IMR-90 (cell line): ENCODE measurements around the gene SLC23A2. TPM values are rescaled to one million over a fixed set of nuclear protein-coding genes. Genes with fewer than 3 reads are reported as not detected.
"Not testable (repeated sequence)": the region's sequence is repeated elsewhere in the genome, so short reads cannot be mapped to it uniquely, and the experiment has no call there.

Experiments
- ATAC-seq: fragments of 200-7000 bp; cut with Tn5 transposase; 2 replicates; pipeline ENCODE4 v1.9.1; 2020; ENCODE audit warnings: low read depth, mild to moderate bottlenecking, moderate library complexity
- BruUV-seq: library from RNA; stranded (reverse); fragments of 400-500 nt; replicated peaks from 2 replicates; lab custom pipeline; 2021; lab: Mats Ljungman, UMichigan
- CTCF ChIA-PET: fragments of 300-600 bp; formaldehyde crosslinking; extraction: SDS; loops from one replicate; lab custom pipeline; 2021; ENCODE audit warnings: antibody characterized with exemption; lab: Yijun Ruan, JAX
- POLR2A ChIA-PET: fragments of 300-600 bp; sonication (Branson Sonifier 250); formaldehyde crosslinking; loops from one replicate; lab custom pipeline; 2022; ENCODE audit warnings: antibody characterized with exemption; ENCODE audit not compliant: unreplicated experiment; lab: Charles Lee
- DNase-seq: peaks from one replicate; pipeline ENCODE4 v3.0.0; 2013
- H2AFZ ChIP-seq: replicated peaks from 2 replicates; pipeline ENCODE3; 2013; ENCODE audit warnings: low read length, mild to moderate bottlenecking; ENCODE audit not compliant: poor library complexity
- H2AK5ac ChIP-seq: 2 replicates; pipeline ENCODE4 v1.6.1; 2013; ENCODE audit warnings: low read depth, low read length, inconsistent platforms
- H2AK9ac ChIP-seq: replicated peaks from 2 replicates; pipeline ENCODE3; 2013; ENCODE audit warnings: mild to moderate bottlenecking, low read depth, low read length, moderate library complexity; ENCODE audit not compliant: poor library complexity
- H2BK120ac ChIP-seq: 2 replicates; pipeline ENCODE4 v1.6.1; 2013; ENCODE audit warnings: low read depth, low read length, inconsistent platforms
- H2BK15ac ChIP-seq: 3 replicates; pipeline ENCODE4 v1.6.1; 2013; ENCODE audit warnings: low read depth, low read length, inconsistent platforms
- H2BK20ac ChIP-seq: 2 replicates; pipeline ENCODE4 v1.6.1; 2013; ENCODE audit warnings: low read depth, mild to moderate bottlenecking, inconsistent platforms, low read length, moderate library complexity
- H2BK5ac ChIP-seq: 2 replicates; pipeline ENCODE4 v1.6.1; 2013; ENCODE audit warnings: mild to moderate bottlenecking, low read depth, low read length, inconsistent platforms; ENCODE audit not compliant: poor library complexity, severe bottlenecking
- H3K14ac ChIP-seq: replicated peaks from 2 replicates; pipeline ENCODE4 v1.6.1; 2013; ENCODE audit warnings: low read depth, low read length, inconsistent platforms
- H3K18ac ChIP-seq: 2 replicates; pipeline ENCODE4 v1.6.1; 2013; ENCODE audit warnings: low read depth, low read length, control low read depth
- H3K23ac ChIP-seq: 2 replicates; pipeline ENCODE4 v1.6.1; 2013; ENCODE audit warnings: low read depth, low read length, inconsistent platforms
- H3K27ac ChIP-seq: 2 replicates; pipeline ENCODE4 v1.5.1; 2013; ENCODE audit warnings: mild to moderate bottlenecking, control low read depth, low read length; ENCODE audit not compliant: insufficient read depth
- H3K27me3 ChIP-seq: 2 replicates; pipeline ENCODE4 v1.6.1; 2013; ENCODE audit warnings: low read length; ENCODE audit not compliant: control insufficient read depth, insufficient read depth
- H3K36me3 ChIP-seq: 2 replicates; pipeline ENCODE4 v1.6.1; 2013; ENCODE audit warnings: low read length, mixed read lengths; ENCODE audit not compliant: control insufficient read depth, insufficient read depth
- H3K4ac ChIP-seq: 2 replicates; pipeline ENCODE4 v1.6.1; 2013; ENCODE audit warnings: low read depth, low read length, inconsistent platforms
- H3K4me1 ChIP-seq: 2 replicates; pipeline ENCODE4 v1.6.1; 2013; ENCODE audit warnings: low read length, mixed read lengths; ENCODE audit not compliant: control insufficient read depth, insufficient read depth
- H3K4me2 ChIP-seq: 2 replicates; pipeline ENCODE4 v1.6.1; 2013; ENCODE audit warnings: low read depth, mild to moderate bottlenecking, control low read depth, low read length, moderate library complexity
- H3K4me3 ChIP-seq: 2 replicates; pipeline ENCODE4 v1.5.1; 2013; ENCODE audit warnings: low read depth, mild to moderate bottlenecking, control low read depth, low read length, moderate library complexity; ENCODE audit not compliant: insufficient read depth
- H3K56ac ChIP-seq: 2 replicates; pipeline ENCODE4 v1.6.1; 2013; ENCODE audit warnings: low read length, inconsistent platforms; ENCODE audit not compliant: insufficient read depth; ENCODE audit errors: extremely low read depth
- H3K79me1 ChIP-seq, 2 experiments: 2 replicates each; pipeline ENCODE4 v1.6.1; 2013; ENCODE audit warnings: low read length in 2 of 2, inconsistent platforms in 1 of 2, low read depth in 1 of 2
- H3K9ac ChIP-seq: 2 replicates; pipeline ENCODE4 v1.6.1; 2013; ENCODE audit warnings: low read depth, low read length, control low read depth
- H3K9me1 ChIP-seq: 2 replicates; pipeline ENCODE4 v1.6.1; 2013; ENCODE audit warnings: low read length, inconsistent platforms; ENCODE audit not compliant: insufficient read depth
- H3K9me3 ChIP-seq: 2 replicates; pipeline ENCODE4 v1.6.1; 2013; ENCODE audit warnings: low read length; ENCODE audit not compliant: control insufficient read depth, insufficient read depth
- H4K20me1 ChIP-seq: 2 replicates; pipeline ENCODE4 v1.6.1; 2013; ENCODE audit warnings: low read length, inconsistent platforms; ENCODE audit not compliant: insufficient read depth
- H4K5ac ChIP-seq: 2 replicates; pipeline ENCODE4 v1.6.1; 2013; ENCODE audit warnings: mild to moderate bottlenecking, low read depth, low read length, control low read depth
- H4K8ac ChIP-seq, 2 experiments: 2 replicates each; pipeline ENCODE4 v1.6.1; 2013; ENCODE audit warnings: low read depth in 2 of 2, low read length in 2 of 2, control low read depth in 1 of 2, inconsistent platforms in 1 of 2
- H4K91ac ChIP-seq: 2 replicates; pipeline ENCODE4 v1.6.1; 2013; ENCODE audit warnings: low read depth, low read length, inconsistent platforms; ENCODE audit not compliant: insufficient read depth
- CHD1 ChIP-seq: IDR thresholded peaks from 2 replicates; pipeline ENCODE4 v1.6.1; 2012; ENCODE audit warnings: low read depth, low read length, improper control_type of control experiment
- MAZ ChIP-seq: IDR thresholded peaks from 2 replicates; pipeline ENCODE4 v1.6.1; 2012; ENCODE audit warnings: low read depth, mild to moderate bottlenecking, low read length, improper control_type of control experiment, moderate library complexity, borderline replicate concordance
- POLR2A ChIP-seq: IDR thresholded peaks from 2 replicates; pipeline ENCODE4 v1.6.1; 2012; ENCODE audit warnings: mild to moderate bottlenecking, low read depth, low read length
- RFX5 ChIP-seq: IDR thresholded peaks from 2 replicates; pipeline ENCODE4 v1.8.0; 2012; ENCODE audit warnings: low read depth, mild to moderate bottlenecking, low read length, moderate library complexity
- WGBS, 2 experiments: methylation state at CpG; one replicate each; pipeline versions ENCODE4 v1.1.5 to v1.1.7; 2013; ENCODE audit warnings: missing lambda C conversion rate in 2 of 2; ENCODE audit not compliant: insufficient read length in 1 of 2; ENCODE audit errors: extremely low coverage in 2 of 2; 5-methylcytosine and 5-hydroxymethylcytosine counted together
- dilution Hi-C: fragments of 300-500 bp; cut with HindIII; formaldehyde crosslinking; loops from one replicate; pipeline ENCODE4 v1.14.3; 2018; ENCODE audit warnings: low sequenced_read_pairs; ENCODE audit not compliant: unreplicated experiment
- in situ Hi-C: fragments of 300-500 bp; cut with MboI; formaldehyde crosslinking; loops from 3 replicates; pipeline ENCODE4 v1.14.3; 2019; ENCODE audit warnings: low sequenced_read_pairs, inconsistent platforms, mixed read lengths
- intact Hi-C: fragments of 100-400 bp; cut with micrococcal nuclease; formaldehyde crosslinking; loops from 2 replicates; pipeline ENCODE4 v1.10.0; 2022
- polyA plus RNA-seq, 3 experiments: library from polyadenylated mRNA; depleted of rRNA; stranded (reverse); fragments of >200 nt; gene quantifications; 2 replicates each; pipeline ENCODE4 v1.2.3, GENCODE V29; 2012; ENCODE audit warnings: low replicate concordance in 1 of 3
- total RNA-seq: library from RNA; depleted of rRNA; stranded (reverse); fragments of >200 nt; gene quantifications from 2 replicates; pipeline ENCODE4 v1.2.3, GENCODE V29; 2012

The SLC23A2 gene
- total and polyA plus RNA-seq, 2 of the 4 experiments (the other 2 are of a cell fraction): 10.2 to 14.4 TPM

GRCh38 chr20:4850960-4851359 lies 150.3 kb downstream of the SLC23A2 start:
- dilution Hi-C loops: no loop called here

GRCh38 chr20:4848829-4849228 lies 152.5 kb downstream of the SLC23A2 start:
- POLR2A ChIA-PET, H3K36me3 ChIP-seq, H2AK9ac ChIP-seq, H4K5ac ChIP-seq, H2AK5ac ChIP-seq, BruUV-seq, H2BK5ac ChIP-seq, H3K27ac ChIP-seq, H3K4me2 ChIP-seq, H3K4me1 ChIP-seq, H4K8ac ChIP-seq, H2AFZ ChIP-seq, H4K20me1 ChIP-seq, H3K9me1 ChIP-seq, H3K9ac ChIP-seq, DNase-seq, H3K79me1 ChIP-seq, H3K18ac ChIP-seq, H2BK120ac ChIP-seq, H2BK20ac ChIP-seq, ATAC-seq, H3K27me3 ChIP-seq, in situ Hi-C loops, H3K14ac ChIP-seq, H4K91ac ChIP-seq, H3K4ac ChIP-seq, intact Hi-C loops, H3K9me3 ChIP-seq, H3K4me3 ChIP-seq, dilution Hi-C loops, H3K23ac ChIP-seq, H3K56ac ChIP-seq, CTCF ChIA-PET, H2BK15ac ChIP-seq: not testable (repeated sequence)
- no CpG with 5 or more reads among the region's 3 CpGs for WGBS, 2 experiments

More at GRCh38 chr20:4850960-4851359, 150.3 kb downstream of the SLC23A2 start:
- Histone ChIP-seq H3K14ac (no peak overlapping the region), H3K27me3 (no peaks in the 10 kb centered on the region), H3K9me1 (0 out of 2 replicates have a peak, but pooled peaks cover 5% of the 10 kb centered on the region), H3K9ac (no peak overlapping the region), H3K4me3 (no peak overlapping the region), H2AK5ac (no peak overlapping the region), H3K4me2 (no peak overlapping the region), H3K56ac (no peak overlapping the region), H2BK20ac (no peak overlapping the region), H3K18ac (no peak overlapping the region), H4K5ac (no peak overlapping the region), H3K4ac (no peak overlapping the region), H2BK120ac (no peak overlapping the region), H3K27ac (no peak overlapping the region), H2AK9ac (no peak overlapping the region), H3K4me1 (no peaks in the 10 kb centered on the region), H4K91ac (no peak overlapping the region), H2BK5ac (no peak overlapping the region), H3K36me3 (peaks cover 11% of the 10 kb centered on the region), H3K79me1 (no peaks in the 10 kb centered on the region), H2AFZ (no peak overlapping the region), H4K20me1 (no peaks in the 10 kb centered on the region), H4K8ac (no peak overlapping the region), H3K23ac (no peak overlapping the region), H2BK15ac (no peak overlapping the region), H3K9me3 (no peaks in the 10 kb centered on the region)
- TF ChIP-seq MAZ (no peak), RFX5 (no peak), CHD1 (no peak), POLR2A (no peak)
- intact Hi-C loops (no loop called here), in situ Hi-C loops (no loop called here)
- WGBS, 2 experiments: 100% methylated on average over 1 of the region's 5 CpGs; no CpG with 5 or more reads in 1 of the 2 experiments
- DNase-seq (no peak), ATAC-seq (no peak)
- BruUV-seq: no TSS peak
- ChIA-PET CTCF (no interaction called here), POLR2A (no interaction called here)
